H9 (cell line): ENCODE data around the gene TNPO1. TPM values are rescaled to one million over a fixed set of nuclear protein-coding genes. Genes with fewer than 3 reads are reported as not detected.

Source experiments
- DNase-seq: peaks from one replicate; pipeline ENCODE4 v3.0.0-alpha.2; 2017
- H2AFZ ChIP-seq: one replicate; pipeline ENCODE4 v1.6.1; 2013; ENCODE audit warnings: mild to moderate bottlenecking, low read length, control low read depth, moderate library complexity
- H2AK5ac ChIP-seq: 2 replicates; pipeline ENCODE4 v1.6.1; 2013; ENCODE audit warnings: low read length, control low read depth, mixed read lengths; ENCODE audit not compliant: insufficient read length
- H2BK120ac ChIP-seq: one replicate; pipeline ENCODE4 v1.6.1; 2013; ENCODE audit warnings: low read depth, mild to moderate bottlenecking, low read length, control low read depth, inconsistent platforms; ENCODE audit not compliant: poor library complexity, severe bottlenecking
- H2BK12ac ChIP-seq: 2 replicates; pipeline ENCODE4 v1.6.1; 2013; ENCODE audit warnings: low read length, control low read depth, mixed read lengths, low read depth; ENCODE audit not compliant: insufficient read length
- H2BK15ac ChIP-seq: 2 replicates; pipeline ENCODE4 v1.6.1; 2013; ENCODE audit warnings: low read depth, low read length, control low read depth
- H2BK20ac ChIP-seq: one replicate; pipeline ENCODE4 v1.6.1; 2013; ENCODE audit warnings: low read depth, mild to moderate bottlenecking, low read length, control low read depth, inconsistent platforms; ENCODE audit not compliant: poor library complexity, severe bottlenecking
- H2BK5ac ChIP-seq: 2 replicates; pipeline ENCODE4 v1.6.1; 2013; ENCODE audit warnings: low read length, control low read depth, mixed read lengths; ENCODE audit not compliant: insufficient read length
- H3K14ac ChIP-seq: 2 replicates; pipeline ENCODE4 v1.6.1; 2013; ENCODE audit warnings: low read length, control low read depth; ENCODE audit not compliant: insufficient read depth
- H3K18ac ChIP-seq: 2 replicates; pipeline ENCODE4 v1.6.1; 2013; ENCODE audit warnings: low read depth, mild to moderate bottlenecking, mixed read lengths, low read length, control low read depth; ENCODE audit not compliant: insufficient read length
- H3K23ac ChIP-seq: 2 replicates; pipeline ENCODE4 v1.6.1; 2013; ENCODE audit warnings: low read length, control low read depth, mixed read lengths, low read depth; ENCODE audit not compliant: insufficient read length
- H3K23me2 ChIP-seq: 2 replicates; pipeline ENCODE4 v1.6.1; 2013; ENCODE audit warnings: low read depth, mild to moderate bottlenecking, mixed read lengths, low read length, control low read depth; ENCODE audit not compliant: insufficient read length, poor library complexity, severe bottlenecking
- H3K27ac ChIP-seq: 2 replicates; pipeline ENCODE4 v1.5.1; 2013; ENCODE audit warnings: low read length, control low read depth, mixed read lengths, low read depth; ENCODE audit not compliant: insufficient read length
- H3K27me3 ChIP-seq: 2 replicates; pipeline ENCODE4 v1.6.1; 2013; ENCODE audit warnings: low read length, control low read depth, inconsistent platforms; ENCODE audit not compliant: insufficient read depth
- H3K4ac ChIP-seq: 2 replicates; pipeline ENCODE4 v1.6.1; 2013; ENCODE audit warnings: low read depth, mild to moderate bottlenecking, control low read depth, inconsistent platforms, low read length, moderate library complexity
- H3K4me1 ChIP-seq: 2 replicates; pipeline ENCODE4 v1.6.1; 2013; ENCODE audit warnings: low read length, control low read depth, inconsistent platforms; ENCODE audit not compliant: insufficient read depth
- H3K4me2 ChIP-seq: 2 replicates; pipeline ENCODE4 v1.6.1; 2013; ENCODE audit warnings: low read length, control low read depth, mixed read lengths; ENCODE audit not compliant: insufficient read length, insufficient read depth
- H3K56ac ChIP-seq: 2 replicates; pipeline ENCODE4 v1.6.1; 2013; ENCODE audit warnings: low read depth, mild to moderate bottlenecking, mixed read lengths, low read length, control low read depth; ENCODE audit not compliant: insufficient read length
- H3K79me1 ChIP-seq: 2 replicates; pipeline ENCODE4 v1.6.1; 2013; ENCODE audit warnings: low read depth, mild to moderate bottlenecking, moderate library complexity, low read length, control low read depth, inconsistent platforms; ENCODE audit not compliant: insufficient read depth, poor library complexity, severe bottlenecking
- H3K79me2 ChIP-seq: 2 replicates; pipeline ENCODE4 v1.6.1; 2013; ENCODE audit warnings: low read length, control low read depth, inconsistent platforms; ENCODE audit not compliant: insufficient read depth
- H3K9ac ChIP-seq: 2 replicates; pipeline ENCODE4 v1.6.1; 2013; ENCODE audit warnings: low read length, control low read depth, mixed read lengths; ENCODE audit not compliant: insufficient read length; ENCODE audit errors: extremely low read depth
- H3K9me3 ChIP-seq: one replicate; pipeline ENCODE4 v1.6.1; 2013; ENCODE audit warnings: low read depth, low read length, inconsistent platforms; ENCODE audit not compliant: control insufficient read depth
- H3T11ph ChIP-seq: one replicate; pipeline ENCODE4 v1.6.1; 2013; ENCODE audit warnings: mild to moderate bottlenecking, low read length, control low read depth, inconsistent platforms
- H4K20me1 ChIP-seq: one replicate; pipeline ENCODE4 v1.6.1; 2013; ENCODE audit not compliant: control insufficient read depth, insufficient read length, insufficient read depth
- H4K5ac ChIP-seq: 2 replicates; pipeline ENCODE4 v1.6.1; 2013; ENCODE audit warnings: low read depth, mild to moderate bottlenecking, mixed read lengths, low read length, control low read depth; ENCODE audit not compliant: insufficient read length
- H4K8ac ChIP-seq: replicated peaks from 2 replicates; pipeline ENCODE4 v1.6.1; 2013; ENCODE audit warnings: low read length, control low read depth, mixed read lengths, low read depth; ENCODE audit not compliant: insufficient read length
- H4K91ac ChIP-seq: 2 replicates; pipeline ENCODE4 v1.6.1; 2013; ENCODE audit warnings: low read depth, mild to moderate bottlenecking, moderate library complexity, mixed read lengths, low read length, control low read depth; ENCODE audit not compliant: insufficient read length
- H3K27ac Mint-ChIP-seq, 3 experiments: 2 replicates in 2 of 3; 3 replicates in 1 of 3; pipeline ENCODE4 v1.8.0; 2020 to 2021; ENCODE audit warnings: mixed read lengths in 3 of 3, mild to moderate bottlenecking in 1 of 3, moderate library complexity in 1 of 3
- H3K27me3 Mint-ChIP-seq: 2 replicates; pipeline ENCODE4 v1.8.0; 2021; ENCODE audit warnings: low read depth, mild to moderate bottlenecking, moderate library complexity, mixed read lengths
- H3K36me3 Mint-ChIP-seq, 3 experiments: 2 replicates in 2 of 3; 3 replicates in 1 of 3; pipeline ENCODE4 v1.8.0; 2020 to 2021; ENCODE audit warnings: low read depth in 3 of 3, mixed read lengths in 3 of 3; ENCODE audit not compliant: insufficient read depth in 1 of 3
- H3K4me1 Mint-ChIP-seq, 2 experiments: 2 replicates each; pipeline ENCODE4 v1.8.0; 2020; ENCODE audit warnings: mixed read lengths in 2 of 2
- H3K4me3 Mint-ChIP-seq, 2 experiments: 2 replicates in 1 of 2; 3 replicates in 1 of 2; pipeline ENCODE4 v1.8.0; 2020 to 2021; ENCODE audit warnings: mild to moderate bottlenecking in 2 of 2, mixed read lengths in 2 of 2, moderate library complexity in 1 of 2
- H3K9me3 Mint-ChIP-seq, 2 experiments: 2 replicates in 1 of 2; 3 replicates in 1 of 2; pipeline ENCODE4 v1.8.0; 2020; ENCODE audit warnings: mild to moderate bottlenecking in 2 of 2, mixed read lengths in 2 of 2, moderate library complexity in 1 of 2
- WGBS: extraction: QIAGEN DNeasy Blood & Tissue Kit; methylation state at CpG from one replicate; pipeline ENCODE4 v1.1.7; 2013; ENCODE audit warnings: missing lambda C conversion rate, low lambda C conversion rate, mixed read lengths; ENCODE audit not compliant: insufficient read length; ENCODE audit errors: extremely low coverage; 5-methylcytosine and 5-hydroxymethylcytosine counted together
- total RNA-seq: library from RNA; stranded (reverse); gene quantifications from 2 replicates; pipeline ENCODE4 v1.2.1, GENCODE V29; 2021
- TF ChIP-seq, protein P1 (sequence below): fragments of 200-600 bp; sonication (generic); conservative IDR thresholded peaks from 3 replicates; pipeline ENCODE4 v1.8.0; 2021; ENCODE audit warnings: antibody characterized with exemption, mild to moderate bottlenecking

TNPO1 gene
- total RNA-seq, 1 experiment from 2014 or later = 164 TPM

DNA sequence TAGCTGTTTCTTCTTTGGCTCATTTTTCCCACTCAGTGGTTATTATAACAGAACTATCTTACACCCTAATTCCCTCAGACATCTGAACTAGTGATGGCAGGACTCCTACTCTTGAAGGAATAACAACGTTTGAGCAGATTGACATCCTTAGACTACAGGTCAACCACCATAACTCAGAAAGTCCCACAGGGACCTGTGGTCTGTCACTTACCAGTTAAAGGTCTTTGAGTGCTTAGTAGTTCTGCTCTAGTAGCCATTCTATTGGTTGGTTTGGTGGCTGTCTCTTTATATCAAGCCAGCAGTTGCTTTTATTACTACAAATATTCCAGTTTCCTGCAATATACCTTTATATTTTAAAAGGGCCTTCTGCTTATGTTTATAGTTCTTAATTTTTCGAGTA is 72.1 kb downstream of the TNPO1 start:
- no peaks in the 10 kb centered on the region for H3K9me3 Mint-ChIP-seq
- peaks cover 63 to 91% (median 88%) of the 10 kb centered on the region in 3 experiments for H3K36me3 Mint-ChIP-seq
- no peak overlapping the region for H2BK12ac ChIP-seq

More for the DNA sequence above, 72.1 kb downstream of the TNPO1 start:
- H3K27ac ChIP-seq = no peak overlapping the region
- peaks cover 3% of the 10 kb centered on the region for H3K79me1 ChIP-seq
- Mint-ChIP-seq H3K27me3 (no peaks in the 10 kb centered on the region), H3K4me3 (no peak overlapping the region), H3K27ac (no peak overlapping the region), H3K4me1 (no peaks in the 10 kb centered on the region)
- H3K9me3 ChIP-seq = no peaks in the 10 kb centered on the region
- H2AK5ac ChIP-seq = no peak overlapping the region
- H2AFZ ChIP-seq = no peak overlapping the region
- H4K8ac ChIP-seq = no peak overlapping the region
- no peaks in the 10 kb centered on the region for H4K20me1 ChIP-seq
- no peak overlapping the region for H3K4me2 ChIP-seq
- no peak overlapping the region for H2BK120ac ChIP-seq
- no peak overlapping the region for H2BK15ac ChIP-seq
- H3K14ac ChIP-seq = no peak overlapping the region
- H2BK20ac ChIP-seq = no peak overlapping the region
- TF ChIP-seq, protein P1, sequence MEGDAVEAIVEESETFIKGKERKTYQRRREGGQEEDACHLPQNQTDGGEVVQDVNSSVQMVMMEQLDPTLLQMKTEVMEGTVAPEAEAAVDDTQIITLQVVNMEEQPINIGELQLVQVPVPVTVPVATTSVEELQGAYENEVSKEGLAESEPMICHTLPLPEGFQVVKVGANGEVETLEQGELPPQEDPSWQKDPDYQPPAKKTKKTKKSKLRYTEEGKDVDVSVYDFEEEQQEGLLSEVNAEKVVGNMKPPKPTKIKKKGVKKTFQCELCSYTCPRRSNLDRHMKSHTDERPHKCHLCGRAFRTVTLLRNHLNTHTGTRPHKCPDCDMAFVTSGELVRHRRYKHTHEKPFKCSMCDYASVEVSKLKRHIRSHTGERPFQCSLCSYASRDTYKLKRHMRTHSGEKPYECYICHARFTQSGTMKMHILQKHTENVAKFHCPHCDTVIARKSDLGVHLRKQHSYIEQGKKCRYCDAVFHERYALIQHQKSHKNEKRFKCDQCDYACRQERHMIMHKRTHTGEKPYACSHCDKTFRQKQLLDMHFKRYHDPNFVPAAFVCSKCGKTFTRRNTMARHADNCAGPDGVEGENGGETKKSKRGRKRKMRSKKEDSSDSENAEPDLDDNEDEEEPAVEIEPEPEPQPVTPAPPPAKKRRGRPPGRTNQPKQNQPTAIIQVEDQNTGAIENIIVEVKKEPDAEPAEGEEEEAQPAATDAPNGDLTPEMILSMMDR = no peak
- no peak overlapping the region for H3K4ac ChIP-seq
- H3K79me2 ChIP-seq = no peaks in the 10 kb centered on the region; the same call in 1 of the 2 replicates
- WGBS = no CpG with 5 or more reads among the region's 2 CpGs
- H3K9ac ChIP-seq = no peak overlapping the region
- H3K4me1 ChIP-seq = no peaks in the 10 kb centered on the region
- H4K5ac ChIP-seq = no peak overlapping the region
- no peak overlapping the region for H3K23ac ChIP-seq
- no peak overlapping the region for H4K91ac ChIP-seq
- H3T11ph ChIP-seq = no peak overlapping the region
- no peaks in the 10 kb centered on the region for H3K27me3 ChIP-seq
- no peak overlapping the region for H3K18ac ChIP-seq
- H2BK5ac ChIP-seq = no peak overlapping the region
- no peak overlapping the region for H3K56ac ChIP-seq
- no peak for DNase-seq
- H3K23me2 ChIP-seq = no peaks in the 10 kb centered on the region
